Lung (tissue), 12 donors: ENCODE results near the gene DLG2. TPM values are rescaled to one million over a fixed set of nuclear protein-coding genes. Genes with fewer than 3 reads are reported as not detected.

Experiments used
- ATAC-seq: fragments of 200-7000 bp; cut with Tn5 transposase; one replicate; pipeline ENCODE4 v1.9.1; 2020; ENCODE audit warnings: moderate number of reproducible peaks; ENCODE audit not compliant: insufficient read depth, low FRiP score
- DNase-seq, 3 donors: peaks; one replicate each; pipeline ENCODE4 v3.0.0-alpha.2; 2013 to 2017
- H3K27ac ChIP-seq, 2 donors: one replicate each; pipeline ENCODE4 v1.5.1; 2013; ENCODE audit warnings: mild to moderate bottlenecking in 2 of 2, moderate library complexity in 2 of 2, control low read depth in 1 of 2, inconsistent platforms in 1 of 2, low read depth in 1 of 2, low read length in 1 of 2
- H3K27me3 ChIP-seq, 3 donors: one replicate each; pipeline ENCODE4 v1.5.1; 2013; ENCODE audit warnings: low read length in 2 of 3; ENCODE audit not compliant: control insufficient read depth in 3 of 3, insufficient read depth in 3 of 3
- H3K36me3 ChIP-seq, 4 donors: one replicate each; pipeline ENCODE4 v1.5.1; 2013; ENCODE audit warnings: low read length in 4 of 4, mild to moderate bottlenecking in 1 of 4, moderate library complexity in 1 of 4; ENCODE audit not compliant: control insufficient read depth in 4 of 4, insufficient read depth in 4 of 4
- H3K4me1 ChIP-seq, 5 donors: one replicate each; pipeline ENCODE4 v1.5.1; 2013; ENCODE audit warnings: low read length in 5 of 5, mild to moderate bottlenecking in 2 of 5, moderate library complexity in 1 of 5; ENCODE audit not compliant: control insufficient read depth in 5 of 5, insufficient read depth in 5 of 5
- H3K4me3 ChIP-seq: one replicate; pipeline ENCODE4 v1.5.1; 2013; ENCODE audit warnings: mild to moderate bottlenecking, control low read depth, moderate library complexity
- H3K9ac ChIP-seq, 2 donors: one replicate each; pipeline ENCODE4 v1.5.1; 2013; ENCODE audit warnings: low read length in 2 of 2, control low read depth in 1 of 2; ENCODE audit not compliant: insufficient read depth in 1 of 2
- H3K9me3 ChIP-seq, 4 donors: one replicate each; pipeline ENCODE4 v1.5.1; 2013; ENCODE audit warnings: low read length in 3 of 4, mild to moderate bottlenecking in 1 of 4, moderate library complexity in 1 of 4; ENCODE audit not compliant: control insufficient read depth in 4 of 4, insufficient read depth in 3 of 4
- CTCF ChIP-seq: IDR thresholded peaks from 2 replicates; pipeline ENCODE4 v1.5.1; 2012; ENCODE audit warnings: mild to moderate bottlenecking; ENCODE audit errors: control extremely low read depth, extremely low read depth
- WGBS, 2 donors: extraction: QIAGEN DNeasy Blood & Tissue Kit; methylation state at CpG; one replicate each; pipeline ENCODE4 v1.1.7; 2013; 5-methylcytosine and 5-hydroxymethylcytosine counted together
- polyA plus RNA-seq, 2 donors: library from polyadenylated mRNA; stranded (reverse); fragments of 200-250 nt; gene quantifications; one replicate each; pipeline ENCODE4 v1.2.1, GENCODE V29; 2013
- total RNA-seq, 2 donors: library from RNA; depleted of rRNA in 1 of 2; stranded (reverse); fragments of >200 nt in 1 of 2; gene quantifications; one replicate each; pipeline ENCODE4 v1.2.1, GENCODE V29; 2014 to 2021
- donor health status: control.
- donor health status: control.
- donor health status: Bipolar disorder and iron deficiency.
- donor health status: healthy.
- donor health status: DM: yes; HTN: yes; CAD: no.

DLG2 gene
- total and polyA plus RNA-seq, 4 donors: 0.32 to 24.1 (median 5.4) TPM

GRCh38 chr11:84230402-84230801, 1396.7 kb downstream of the DLG2 start:
- ATAC-seq: no peak
- 93 to 94% methylated on average over 3 of the region's 3 CpGs for WGBS, 2 donors

GRCh38 chr11:84227970-84228665, 1399.0 kb downstream of the DLG2 start:
- no peak for ATAC-seq

More at GRCh38 chr11:84230402-84230801, 1396.7 kb downstream of the DLG2 start:
- TF ChIP-seq CTCF: no peak
- H3K9ac ChIP-seq: no peak overlapping the region
- DNase-seq: no peak
- H3K4me1 ChIP-seq: no peaks in the 10 kb centered on the region
- H3K27me3 ChIP-seq: no peaks in the 10 kb centered on the region
- no peak overlapping the region for H3K4me3 ChIP-seq
- no peaks in the 10 kb centered on the region for H3K9me3 ChIP-seq
- no peak overlapping the region for H3K27ac ChIP-seq
- no peaks in the 10 kb centered on the region for H3K36me3 ChIP-seq

GRCh38 chr11:84224042-84224441, 1403.1 kb downstream of the DLG2 start:
- 74 to 84% methylated on average over 1 of the region's 1 CpG for WGBS, 2 donors
- DNase-seq (no peak), ATAC-seq (no peak)
- no peaks in the 10 kb centered on the region for H3K9me3 ChIP-seq
- H3K4me1 ChIP-seq: no peaks in the 10 kb centered on the region
- no peak overlapping the region for H3K27ac ChIP-seq
- H3K9ac ChIP-seq: no peak overlapping the region
- H3K4me3 ChIP-seq: no peak overlapping the region
- no peaks in the 10 kb centered on the region for H3K36me3 ChIP-seq
- no peaks in the 10 kb centered on the region for H3K27me3 ChIP-seq
- no peak for TF ChIP-seq CTCF

More at GRCh38 chr11:84227970-84228665, 1399.0 kb downstream of the DLG2 start:
- no peak overlapping the region for H3K9ac ChIP-seq
- H3K27me3 ChIP-seq: no peaks in the 10 kb centered on the region
- H3K9me3 ChIP-seq: no peaks in the 10 kb centered on the region
- H3K36me3 ChIP-seq: no peaks in the 10 kb centered on the region
- 60 to 86% methylated on average over 3 of the region's 3 CpGs for WGBS, 2 donors
- TF ChIP-seq CTCF: no peak
- peak in 1 of 3 donors; percentile 13 for DNase-seq
- no peaks in the 10 kb centered on the region for H3K4me1 ChIP-seq
- H3K27ac ChIP-seq: no peak overlapping the region
- H3K4me3 ChIP-seq: no peak overlapping the region

GRCh38 chr11:84218318-84218717, 1408.8 kb downstream of the DLG2 start:
- no peak for ATAC-seq

More at GRCh38 chr11:84218318-84218717, 1408.8 kb downstream of the DLG2 start:
- WGBS, 2 donors: 72 to 78% methylated on average over 4 of the region's 4 CpGs
- no peak for DNase-seq
- Histone ChIP-seq H3K27ac (no peak overlapping the region), H3K27me3 (no peaks in the 10 kb centered on the region), H3K36me3 (no peaks in the 10 kb centered on the region), H3K4me3 (no peak overlapping the region), H3K4me1 (peaks cover 0 to 3% (median 0%) of the 10 kb centered on the region in 5 donors), H3K9me3 (no peaks in the 10 kb centered on the region), H3K9ac (no peak overlapping the region)
- no peak for TF ChIP-seq CTCF
